HCT116 (cell line): ENCODE data around the gene PPM1M. TPM values are rescaled to one million over a fixed set of nuclear protein-coding genes. Genes with fewer than 3 reads are reported as not detected.

Experiments
- ATAC-seq: fragments of 200-7000 bp; cut with Tn5 transposase; 2 replicates; pipeline ENCODE4 v1.9.1; 2020; ENCODE audit warnings: mild to moderate bottlenecking, moderate library complexity
- BruUV-seq: library from RNA; stranded (reverse); fragments of 400-500 nt; replicated peaks from 2 replicates; lab custom pipeline; 2021; lab: Mats Ljungman, UMichigan
- CTCF ChIA-PET: fragments of 300-600 bp; sonication (Branson Sonifier 250); formaldehyde crosslinking; loops from one replicate; lab custom pipeline; 2021; ENCODE audit warnings: antibody characterized with exemption; lab: Charles Lee
- POLR2A ChIA-PET: fragments of 300-600, 350-600 bp; sonication (Branson Sonifier 250); formaldehyde crosslinking; loops from one replicate; lab custom pipeline; 2021; ENCODE audit warnings: antibody characterized with exemption; lab: Charles Lee
- RAD21 ChIA-PET, 2 experiments: fragments of 300-600 bp; sonication (Branson Sonifier 250); formaldehyde crosslinking; loops; one replicate each; lab custom pipeline; 2023; ENCODE audit warnings: low total read pairs in 2 of 2; ENCODE audit not compliant: uncharacterized antibody in 2 of 2, unreplicated experiment in 2 of 2, low non-redundant PET in 1 of 2; lab: Charles Lee
- DNase-seq: peaks from one replicate; pipeline ENCODE4 v3.0.0-alpha.2; 2010; ENCODE audit warnings: low read depth, low spot score
- H2AFZ ChIP-seq: fragments of 200-600 bp; shearing (Covaris generic), sonication (generic); 2 replicates; pipeline ENCODE4 v1.6.1; 2017; ENCODE audit warnings: low read depth, mixed run types, mixed read lengths, antibody characterized with exemption, low read length; ENCODE audit not compliant: poor library complexity, severe bottlenecking
- H3K27ac ChIP-seq: 2 replicates; pipeline ENCODE4 v1.5.1; 2012; ENCODE audit warnings: low read depth, low read length
- H3K27me3 ChIP-seq: fragments of 200-600 bp; sonication (generic); 2 replicates; pipeline ENCODE4 v1.6.1; 2016; ENCODE audit warnings: mixed run types, low read length, mixed read lengths; ENCODE audit not compliant: insufficient read depth
- H3K36me3 ChIP-seq, 2 experiments: fragments of 200-500 bp in 1 of 2; fragments of 200-600 bp in 1 of 2; sonication (Bioruptor generic) in 1 of 2; sonication (generic) in 1 of 2; 2 replicates each; pipeline versions ENCODE4 v1.5.1 to v1.6.1; 2014 to 2016; ENCODE audit warnings: low read length in 2 of 2, inconsistent platforms in 1 of 2, mixed read lengths in 1 of 2, mixed run types in 1 of 2; ENCODE audit not compliant: insufficient read depth in 2 of 2, control insufficient read depth in 1 of 2
- H3K4me1 ChIP-seq, 2 experiments: fragments of 200-600 bp in 1 of 2; sonication (generic) in 1 of 2; 2 replicates each; pipeline versions ENCODE4 v1.5.1 to v1.6.1; 2012 to 2017; ENCODE audit warnings: low read length in 2 of 2, inconsistent platforms in 1 of 2, mild to moderate bottlenecking in 1 of 2, mixed read lengths in 1 of 2, mixed run types in 1 of 2, moderate library complexity in 1 of 2; ENCODE audit not compliant: insufficient read depth in 2 of 2, control insufficient read depth in 1 of 2
- H3K4me2 ChIP-seq: fragments of 200-600 bp; sonication (generic); 2 replicates; pipeline ENCODE4 v1.6.1; 2017; ENCODE audit warnings: mixed run types, low read length, mixed read lengths
- H3K4me3 ChIP-seq, 2 experiments: fragments of 200-600 bp in 1 of 2; sonication (generic) in 1 of 2; replicated peaks in 1 of 2; 2 replicates each; pipeline ENCODE4 v1.5.1; 2011 to 2016; ENCODE audit warnings: low read length in 2 of 2, control low read depth in 1 of 2, low read depth in 1 of 2, mild to moderate bottlenecking in 1 of 2, mixed read lengths in 1 of 2, mixed run types in 1 of 2
- H3K79me2 ChIP-seq: fragments of 200-600 bp; sonication (generic); 2 replicates; pipeline ENCODE4 v1.6.1; 2017; ENCODE audit warnings: mild to moderate bottlenecking, mixed run types, low read length, moderate library complexity, mixed read lengths; ENCODE audit not compliant: insufficient read depth
- H3K9ac ChIP-seq: fragments of 200-600 bp; sonication (generic); 2 replicates; pipeline ENCODE4 v1.6.1; 2016; ENCODE audit warnings: low read length, mixed read lengths
- H3K9me2 ChIP-seq: fragments of 200-600 bp; sonication (generic), shearing (Covaris generic); 2 replicates; pipeline ENCODE4 v1.6.1; 2017; ENCODE audit warnings: mixed run types, mild to moderate bottlenecking, moderate library complexity; ENCODE audit not compliant: insufficient read depth
- H3K9me3 ChIP-seq, 2 experiments: fragments of 200-500 bp in 1 of 2; fragments of 200-600 bp in 1 of 2; sonication (Bioruptor generic) in 1 of 2; sonication (generic) in 1 of 2; 2 replicates each; pipeline ENCODE4 v1.6.1; 2014 to 2017; ENCODE audit warnings: low read length in 2 of 2, mixed read lengths in 2 of 2, inconsistent platforms in 1 of 2, low read depth in 1 of 2, mild to moderate bottlenecking in 1 of 2, mixed run types in 1 of 2, moderate library complexity in 1 of 2; ENCODE audit not compliant: control insufficient read depth in 1 of 2, insufficient read depth in 1 of 2
- H4K20me1 ChIP-seq: fragments of 200-600 bp; sonication (generic), shearing (Covaris generic); 2 replicates; pipeline ENCODE4 v1.6.1; 2017; ENCODE audit warnings: mixed run types, mild to moderate bottlenecking, moderate library complexity; ENCODE audit not compliant: insufficient read depth
- ATF3 ChIP-seq: IDR thresholded peaks from 2 replicates; pipeline ENCODE4 v1.6.1; 2012
- CBX3 ChIP-seq: IDR thresholded peaks from 2 replicates; pipeline ENCODE4 v1.6.1; 2012; ENCODE audit warnings: low read depth
- CEBPB ChIP-seq: IDR thresholded peaks from 2 replicates; pipeline ENCODE4 v1.6.1; 2012; ENCODE audit warnings: low read depth
- ELF1 ChIP-seq: IDR thresholded peaks from 2 replicates; pipeline ENCODE4 v1.6.1; 2012; ENCODE audit warnings: low read depth, borderline replicate concordance
- EZH2 ChIP-seq: fragments of 200-600 bp; sonication (generic); IDR thresholded peaks from 2 replicates; pipeline ENCODE4 v1.6.1; 2017; ENCODE audit warnings: antibody characterized with exemption, mixed run types
- EZH2phosphoT487 ChIP-seq: fragments of 200-600 bp; IDR thresholded peaks from 2 replicates; pipeline ENCODE4 v1.6.1; 2018; ENCODE audit warnings: antibody characterized with exemption, borderline replicate concordance
- FOSL1 ChIP-seq: IDR thresholded peaks from 2 replicates; pipeline ENCODE4 v1.6.1; 2012; ENCODE audit warnings: low read depth
- JUND ChIP-seq: IDR thresholded peaks from 2 replicates; pipeline ENCODE4 v1.6.1; 2012
- MAX ChIP-seq: IDR thresholded peaks from 2 replicates; pipeline ENCODE4 v1.6.1; 2012
- RAD21 ChIP-seq: IDR thresholded peaks from 2 replicates; pipeline ENCODE4 v1.6.1; 2012; ENCODE audit warnings: low read depth, mild to moderate bottlenecking
- SIN3A ChIP-seq: IDR thresholded peaks from 2 replicates; pipeline ENCODE4 v1.6.1; 2012; ENCODE audit warnings: low read depth
- SP1 ChIP-seq: IDR thresholded peaks from 2 replicates; pipeline ENCODE4 v1.6.1; 2012; ENCODE audit warnings: low read depth
- TCF7L2 ChIP-seq: IDR thresholded peaks from 2 replicates; pipeline ENCODE4 v1.7.0; 2011; ENCODE audit warnings: borderline replicate concordance, inconsistent platforms; ENCODE audit not compliant: insufficient read depth, insufficient read length; ENCODE audit errors: extremely low read depth
- ZFX ChIP-seq: fragments of 450-650 bp; IDR thresholded peaks from 2 replicates; pipeline ENCODE4 v1.6.1; 2017
- ZNF274 ChIP-seq: fragments of 200-500 bp; sonication (Bioruptor generic); IDR thresholded peaks from 2 replicates; pipeline ENCODE4 v1.6.1; 2014; ENCODE audit warnings: mild to moderate bottlenecking, low read depth, low read length, inconsistent platforms
- intact Hi-C: fragments of 100-400 bp; cut with micrococcal nuclease; formaldehyde crosslinking; loops from 2 replicates; pipeline ENCODE4 v1.10.0; 2022
- total RNA-seq: library from RNA; stranded (reverse); gene quantifications from one replicate; pipeline ENCODE4 v1.2.1, GENCODE V29; 2021; ENCODE audit not compliant: unreplicated experiment
- TF ChIP-seq, protein P1 (sequence below), 3 experiments: fragments of 200-600 bp in 1 of 3; sonication (generic) in 1 of 3; IDR thresholded peaks in 2 of 3; conservative IDR thresholded peaks in 1 of 3; 2 replicates each; pipeline ENCODE4 v1.5.1; 2012 to 2017; ENCODE audit warnings: low read depth in 2 of 3, low read length in 2 of 3, antibody characterized with exemption in 1 of 3, borderline replicate concordance in 1 of 3, control low read depth in 1 of 3, mild to moderate bottlenecking in 1 of 3, mixed read lengths in 1 of 3, mixed run types in 1 of 3, moderate library complexity in 1 of 3; ENCODE audit not compliant: insufficient read depth in 1 of 3
- TF ChIP-seq, protein P2 (sequence below): IDR thresholded peaks from 2 replicates; pipeline ENCODE4 v1.6.1; 2012; ENCODE audit warnings: low read depth
- TF ChIP-seq, protein P3 (sequence below): IDR thresholded peaks from 2 replicates; pipeline ENCODE4 v1.6.1; 2011; ENCODE audit warnings: mild to moderate bottlenecking, low read length, moderate library complexity; ENCODE audit not compliant: insufficient replicate concordance; ENCODE audit errors: extremely low read depth

Gene PPM1M
- total RNA-seq, 1 experiment from 2014 or later = 16.6 TPM

DNA sequence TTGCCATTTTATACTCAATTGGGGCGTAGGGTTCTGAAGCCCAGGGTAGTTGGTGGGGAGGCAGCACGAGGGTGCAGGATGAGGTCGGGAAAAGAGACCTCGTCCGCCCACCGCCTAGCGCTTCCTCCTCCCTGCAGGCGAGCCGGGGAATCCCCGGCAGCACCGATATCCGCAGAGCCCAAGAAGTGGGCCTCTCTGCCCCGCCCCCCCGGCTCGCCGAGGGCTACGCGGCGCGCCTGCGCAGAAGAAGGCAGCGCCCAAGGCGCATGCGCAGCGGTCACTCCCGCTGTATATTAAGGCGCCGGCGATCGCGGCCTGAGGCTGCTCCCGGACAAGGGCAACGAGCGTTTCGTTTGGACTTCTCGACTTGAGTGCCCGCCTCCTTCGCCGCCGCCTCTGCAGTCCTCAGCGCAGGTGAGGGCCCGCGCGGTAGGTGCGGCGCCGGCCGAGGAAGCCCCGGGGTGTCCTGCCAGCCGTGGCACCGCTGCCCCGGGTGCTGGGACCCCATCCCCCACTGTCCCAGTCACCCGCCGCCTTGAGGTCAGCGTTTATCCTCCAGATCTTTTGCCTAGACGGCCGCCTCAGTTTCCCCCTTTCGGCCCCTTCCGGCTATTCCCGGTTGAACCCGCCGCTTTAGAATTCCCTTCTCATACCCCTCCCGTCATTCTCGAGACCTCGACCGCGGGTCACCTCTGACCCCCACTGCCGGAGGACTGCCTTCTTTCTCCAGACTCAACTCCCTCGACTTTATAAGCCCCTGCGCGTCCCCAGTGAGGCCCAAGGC lies 47.5 kb upstream of the PPM1M start, which contains the start of gene ALAS1:
Gene ALAS1, plus strand, starts transcription at position 319 of the 784 bp plus-strand sequence. CDS start 1,082 bp downstream, outside the sequence.
- intact Hi-C loops = loop anchor here (2.0 kb wide), 1 partner anchor 43 kb away; the partner anchor contains the start of gene POC1A
- Histone ChIP-seq H3K27ac (peak within 1 kb of the TSS; percentile 87), H3K4me1 (peaks cover 9 to 28% of the 10 kb centered on the region in 2 experiments)
- TF ChIP-seq RAD21 (no peak), TCF7L2 (no peak), ZNF274 (no peak), ATF3 (no peak), CBX3 (no peak), SIN3A (peak; percentile 59; the same call in 1 of the 2 replicates), CEBPB (no peak), EZH2phosphoT487 (no peak), SP1 (no peak), EZH2 (no peak), ELF1 (no peak), ZFX (peak; percentile 77; the same call in 1 of the 2 replicates), MAX (no peak), FOSL1 (no peak), JUND (no peak)
- TF ChIP-seq, protein P1, sequence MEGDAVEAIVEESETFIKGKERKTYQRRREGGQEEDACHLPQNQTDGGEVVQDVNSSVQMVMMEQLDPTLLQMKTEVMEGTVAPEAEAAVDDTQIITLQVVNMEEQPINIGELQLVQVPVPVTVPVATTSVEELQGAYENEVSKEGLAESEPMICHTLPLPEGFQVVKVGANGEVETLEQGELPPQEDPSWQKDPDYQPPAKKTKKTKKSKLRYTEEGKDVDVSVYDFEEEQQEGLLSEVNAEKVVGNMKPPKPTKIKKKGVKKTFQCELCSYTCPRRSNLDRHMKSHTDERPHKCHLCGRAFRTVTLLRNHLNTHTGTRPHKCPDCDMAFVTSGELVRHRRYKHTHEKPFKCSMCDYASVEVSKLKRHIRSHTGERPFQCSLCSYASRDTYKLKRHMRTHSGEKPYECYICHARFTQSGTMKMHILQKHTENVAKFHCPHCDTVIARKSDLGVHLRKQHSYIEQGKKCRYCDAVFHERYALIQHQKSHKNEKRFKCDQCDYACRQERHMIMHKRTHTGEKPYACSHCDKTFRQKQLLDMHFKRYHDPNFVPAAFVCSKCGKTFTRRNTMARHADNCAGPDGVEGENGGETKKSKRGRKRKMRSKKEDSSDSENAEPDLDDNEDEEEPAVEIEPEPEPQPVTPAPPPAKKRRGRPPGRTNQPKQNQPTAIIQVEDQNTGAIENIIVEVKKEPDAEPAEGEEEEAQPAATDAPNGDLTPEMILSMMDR (IDR thresholded peaks at IDR 0.05 in 2 of 3, conservative IDR thresholded peaks at IDR 0.05 in 1 of 3; ENCODE audit: borderline replicate concordance in 1 of 3, insufficient read depth in 1 of 3, low read depth in 2 of 3, low read length in 2 of 3) = no peak
- TF ChIP-seq, protein P2, sequence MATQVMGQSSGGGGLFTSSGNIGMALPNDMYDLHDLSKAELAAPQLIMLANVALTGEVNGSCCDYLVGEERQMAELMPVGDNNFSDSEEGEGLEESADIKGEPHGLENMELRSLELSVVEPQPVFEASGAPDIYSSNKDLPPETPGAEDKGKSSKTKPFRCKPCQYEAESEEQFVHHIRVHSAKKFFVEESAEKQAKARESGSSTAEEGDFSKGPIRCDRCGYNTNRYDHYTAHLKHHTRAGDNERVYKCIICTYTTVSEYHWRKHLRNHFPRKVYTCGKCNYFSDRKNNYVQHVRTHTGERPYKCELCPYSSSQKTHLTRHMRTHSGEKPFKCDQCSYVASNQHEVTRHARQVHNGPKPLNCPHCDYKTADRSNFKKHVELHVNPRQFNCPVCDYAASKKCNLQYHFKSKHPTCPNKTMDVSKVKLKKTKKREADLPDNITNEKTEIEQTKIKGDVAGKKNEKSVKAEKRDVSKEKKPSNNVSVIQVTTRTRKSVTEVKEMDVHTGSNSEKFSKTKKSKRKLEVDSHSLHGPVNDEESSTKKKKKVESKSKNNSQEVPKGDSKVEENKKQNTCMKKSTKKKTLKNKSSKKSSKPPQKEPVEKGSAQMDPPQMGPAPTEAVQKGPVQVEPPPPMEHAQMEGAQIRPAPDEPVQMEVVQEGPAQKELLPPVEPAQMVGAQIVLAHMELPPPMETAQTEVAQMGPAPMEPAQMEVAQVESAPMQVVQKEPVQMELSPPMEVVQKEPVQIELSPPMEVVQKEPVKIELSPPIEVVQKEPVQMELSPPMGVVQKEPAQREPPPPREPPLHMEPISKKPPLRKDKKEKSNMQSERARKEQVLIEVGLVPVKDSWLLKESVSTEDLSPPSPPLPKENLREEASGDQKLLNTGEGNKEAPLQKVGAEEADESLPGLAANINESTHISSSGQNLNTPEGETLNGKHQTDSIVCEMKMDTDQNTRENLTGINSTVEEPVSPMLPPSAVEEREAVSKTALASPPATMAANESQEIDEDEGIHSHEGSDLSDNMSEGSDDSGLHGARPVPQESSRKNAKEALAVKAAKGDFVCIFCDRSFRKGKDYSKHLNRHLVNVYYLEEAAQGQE = no peak
- TF ChIP-seq, protein P3, sequence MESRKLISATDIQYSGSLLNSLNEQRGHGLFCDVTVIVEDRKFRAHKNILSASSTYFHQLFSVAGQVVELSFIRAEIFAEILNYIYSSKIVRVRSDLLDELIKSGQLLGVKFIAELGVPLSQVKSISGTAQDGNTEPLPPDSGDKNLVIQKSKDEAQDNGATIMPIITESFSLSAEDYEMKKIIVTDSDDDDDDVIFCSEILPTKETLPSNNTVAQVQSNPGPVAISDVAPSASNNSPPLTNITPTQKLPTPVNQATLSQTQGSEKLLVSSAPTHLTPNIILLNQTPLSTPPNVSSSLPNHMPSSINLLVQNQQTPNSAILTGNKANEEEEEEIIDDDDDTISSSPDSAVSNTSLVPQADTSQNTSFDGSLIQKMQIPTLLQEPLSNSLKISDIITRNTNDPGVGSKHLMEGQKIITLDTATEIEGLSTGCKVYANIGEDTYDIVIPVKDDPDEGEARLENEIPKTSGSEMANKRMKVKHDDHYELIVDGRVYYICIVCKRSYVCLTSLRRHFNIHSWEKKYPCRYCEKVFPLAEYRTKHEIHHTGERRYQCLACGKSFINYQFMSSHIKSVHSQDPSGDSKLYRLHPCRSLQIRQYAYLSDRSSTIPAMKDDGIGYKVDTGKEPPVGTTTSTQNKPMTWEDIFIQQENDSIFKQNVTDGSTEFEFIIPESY = no peak

More for the DNA sequence above, 47.5 kb upstream of the PPM1M start, which contains the start of gene ALAS1:
- no peaks in the 10 kb centered on the region for H3K27me3 ChIP-seq
- RAD21 ChIA-PET = no interaction called here
- H3K4me3 ChIP-seq = peak within 1 kb of the TSS; percentile 79 to 89
- H3K36me3 ChIP-seq = peaks cover 18 to 24% of the 10 kb centered on the region in 2 experiments
- H3K79me2 ChIP-seq = peaks cover 25% of the 10 kb centered on the region
- CTCF ChIA-PET = interaction anchor here (1.4 kb wide), 1 partner anchor 196 kb away, joined by 3 read pairs; no protein-coding TSS in a partner anchor
- H3K4me2 ChIP-seq = peak within 1 kb of the TSS; percentile 91
- H3K9me3 ChIP-seq = no peaks in the 10 kb centered on the region
- no peaks in the 10 kb centered on the region for H3K9me2 ChIP-seq
- BruUV-seq = no TSS peak
- DNase-seq (peak; percentile 65), ATAC-seq (peak; percentile 90)
- POLR2A ChIA-PET = interaction anchor here (0.9 to 1.5 kb wide), 2 partner anchors 7 to 19 kb away, joined by 3 to 4 read pairs; no protein-coding TSS in a partner anchor
- H4K20me1 ChIP-seq = no peaks in the 10 kb centered on the region
- no peak within 1 kb of the TSS for H2AFZ ChIP-seq
- peak within 1 kb of the TSS; percentile 80 for H3K9ac ChIP-seq
